ENCODE results near the gene GPER1.

DNA sequence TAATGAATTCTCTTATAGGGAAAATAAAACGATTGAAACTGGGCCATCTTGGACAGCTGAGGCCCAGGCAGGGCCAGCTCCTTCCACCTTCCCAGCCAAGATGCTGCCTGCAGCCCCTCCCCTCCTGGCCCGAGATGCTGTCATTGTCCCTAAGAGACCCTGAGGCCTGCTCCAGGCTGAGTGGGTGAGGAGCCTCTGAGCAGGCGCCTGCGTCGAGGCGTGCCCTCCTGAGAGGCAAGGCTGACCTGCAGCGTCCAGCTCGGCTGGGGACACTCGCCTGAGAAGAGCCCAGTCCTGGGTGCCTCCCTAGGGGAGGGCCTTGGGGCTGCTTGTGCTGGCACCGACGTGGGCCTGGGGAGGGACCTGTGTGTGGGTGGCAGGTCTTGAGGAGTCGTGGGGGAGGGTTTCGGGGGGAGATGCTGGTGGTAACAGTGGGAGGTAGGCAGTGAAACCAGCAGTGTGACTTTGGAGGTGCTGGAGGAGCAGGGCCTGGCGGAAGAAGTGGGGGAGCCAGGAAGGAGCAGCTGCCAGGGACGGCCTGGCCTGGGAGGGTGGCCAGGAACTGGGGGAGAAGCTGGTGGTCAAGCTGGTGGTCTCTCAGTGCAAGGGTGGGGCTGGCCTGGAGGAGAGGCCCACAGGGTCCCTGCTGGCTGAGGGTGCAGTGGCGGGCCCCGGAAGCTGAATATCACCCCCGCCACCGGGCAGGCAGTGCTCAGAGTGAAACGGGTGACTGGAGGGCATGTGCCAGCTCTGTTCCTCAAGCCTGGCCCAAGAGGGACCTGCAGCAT, 35.7 kb upstream of the GPER1 start:
- TF ChIP-seq EZH2 (IDR thresholded peaks at IDR 0.05; ENCODE audit: borderline replicate concordance, low read length) (no peak), CTCF (IDR thresholded peaks at IDR 0.05; ENCODE audit: low read length) (no peak)
